ENCODE measurements around the gene CFAP52.
A peak's percentile ranks its signal among the peaks of the same experiment; 100 is the strongest.
"Not testable (repeated sequence)": the region's sequence is repeated elsewhere in the genome, so short reads cannot be mapped to it uniquely, and the experiment has no call there.

CFAP52 gene

DNA sequence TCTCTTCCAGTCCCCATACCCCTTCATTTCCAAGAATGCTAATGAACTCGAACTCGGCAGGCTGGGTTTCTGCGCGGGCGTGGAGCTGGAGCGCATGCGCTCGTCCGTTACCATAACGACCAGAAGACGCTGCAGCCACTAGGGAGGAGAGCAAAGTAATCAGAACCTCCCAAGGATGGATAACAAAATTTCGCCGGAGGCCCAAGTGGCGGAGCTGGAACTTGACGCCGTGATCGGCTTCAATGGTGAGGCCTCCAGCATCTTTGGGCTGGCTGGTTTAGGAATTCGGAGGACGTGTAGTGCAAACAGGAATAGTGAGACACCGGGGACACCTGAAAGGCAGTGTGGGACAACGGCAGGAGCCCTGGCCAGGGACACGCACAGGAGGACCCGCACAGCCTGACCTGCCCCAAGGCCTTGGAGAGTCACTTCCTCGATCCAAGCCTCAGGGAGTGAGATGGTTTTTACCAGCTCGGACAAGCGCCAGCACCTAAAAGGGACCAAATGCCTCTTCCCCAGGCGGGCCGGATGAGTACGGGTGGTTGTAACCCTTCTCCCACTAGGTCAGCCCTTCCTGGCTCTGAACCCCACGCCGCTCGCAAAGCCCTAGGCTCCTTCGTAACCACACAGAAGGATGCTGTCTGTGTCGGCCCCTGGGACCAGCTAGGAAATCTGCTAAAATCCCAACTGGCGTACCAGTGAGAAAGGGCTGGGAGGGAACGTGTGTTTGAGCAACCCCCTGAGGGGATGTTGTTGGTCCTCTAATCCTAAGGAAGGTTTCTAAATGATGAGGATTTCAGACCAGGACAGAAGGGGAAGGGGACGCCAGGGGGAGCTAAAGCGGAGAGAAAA is at the start of gene CFAP52:
Gene CFAP52 (plus strand): TSS at position 122 of the 852 bp plus-strand sequence. CDS start 54 bp downstream, at position 176.
- peak; percentile 61 for DNase-seq (ENCODE audit: low read depth)

- no peak for DNase-seq (ENCODE audit: low read depth)
Measured at GRCh38 chr17:9527788-9528187, 48.7 kb upstream of the CFAP52 start.

- no peak for DNase-seq (ENCODE audit: low read depth)
Measured at GRCh38 chr17:9529033-9529700, 47.3 kb upstream of the CFAP52 start.

DNA sequence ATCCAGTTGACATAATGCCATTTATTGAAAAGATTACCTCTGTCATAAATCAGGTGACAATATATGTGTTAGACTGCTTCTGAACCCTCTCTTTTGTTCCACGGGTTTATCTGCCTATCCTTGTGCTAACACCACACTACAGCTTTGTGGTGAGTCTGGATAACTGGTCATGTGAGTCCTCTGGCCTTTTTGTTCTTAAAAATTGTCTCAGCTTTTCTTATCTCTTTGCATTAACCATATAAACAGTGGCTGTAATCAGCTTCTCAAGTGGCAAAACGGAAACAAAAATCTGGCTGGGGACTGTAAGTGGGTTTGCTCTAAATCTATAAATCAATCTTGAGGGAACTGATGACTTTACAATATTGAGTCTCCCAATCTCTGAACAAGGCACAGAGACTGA is 45.4 kb upstream of the CFAP52 start:
- no peak for DNase-seq (ENCODE audit: low read depth)

DNA sequence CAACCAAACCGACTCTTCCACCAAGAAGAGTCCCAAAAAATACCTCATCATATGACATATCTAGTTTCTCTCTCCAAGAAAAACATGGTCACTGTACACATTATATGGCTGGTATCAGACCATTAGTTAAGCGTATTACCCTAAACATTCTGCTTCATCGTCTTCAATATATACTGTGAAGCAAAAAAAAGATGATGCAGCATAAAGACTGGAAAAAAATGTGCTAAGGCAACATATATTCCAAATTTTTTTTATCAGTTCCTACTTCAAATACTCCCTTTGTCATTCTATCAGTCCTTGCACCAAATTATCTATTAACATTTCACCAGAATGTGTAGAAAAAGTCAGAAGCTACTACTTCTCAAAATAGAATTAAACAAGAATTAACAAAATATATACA is 43.7 kb upstream of the CFAP52 start:
- DNase-seq (ENCODE audit: low read depth): no peak

GRCh38 chr17:9533441-9533840 is 43.0 kb upstream of the CFAP52 start:
- no peak for DNase-seq (ENCODE audit: low read depth)

DNA sequence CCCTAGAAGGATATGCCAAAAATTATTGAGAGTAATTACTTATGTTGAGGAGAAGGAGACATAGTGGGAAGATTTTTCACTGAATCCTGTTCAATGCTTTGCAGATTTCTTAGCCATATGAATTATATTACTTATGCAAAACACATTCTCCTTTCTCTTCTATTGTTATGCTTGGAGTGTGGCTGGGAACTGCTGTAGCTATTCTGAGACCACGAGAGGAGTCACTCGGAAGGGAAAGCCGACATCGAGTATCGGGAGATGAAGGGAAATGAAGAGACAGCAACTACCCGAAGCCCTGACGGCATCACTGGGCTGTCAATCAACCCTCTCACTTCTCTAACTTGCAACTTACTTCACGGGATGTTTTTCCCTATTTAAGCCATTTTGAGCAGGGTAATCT is 40.4 kb upstream of the CFAP52 start:
- DNase-seq (ENCODE audit: low read depth): no peak

GRCh38 chr17:9537177-9537776 is 39.2 kb upstream of the CFAP52 start:
- no peak for DNase-seq (ENCODE audit: low read depth)

DNA sequence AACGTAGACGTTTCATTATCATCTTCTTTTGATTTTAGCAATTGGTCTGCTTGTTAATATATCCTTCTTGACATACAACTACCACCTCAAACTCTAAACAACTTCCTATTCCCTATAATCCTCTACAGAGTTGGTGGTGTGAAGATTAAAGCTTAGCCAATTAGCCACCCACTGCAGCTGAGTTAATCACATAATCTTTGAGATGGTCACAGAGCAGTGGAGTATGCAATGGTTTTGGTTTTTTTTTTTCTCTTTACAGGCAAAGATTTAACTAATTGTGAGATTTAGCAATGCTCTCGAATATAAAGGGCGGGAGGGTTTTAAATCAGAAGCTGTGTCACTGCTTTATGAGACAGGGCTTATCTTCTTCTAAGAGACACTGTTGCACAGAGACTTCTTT is 37.8 kb upstream of the CFAP52 start:
- DNase-seq (ENCODE audit: low read depth): no peak

GRCh38 chr17:9541718-9542117 is 34.7 kb upstream of the CFAP52 start:
- no peak for DNase-seq (ENCODE audit: low read depth)

DNA sequence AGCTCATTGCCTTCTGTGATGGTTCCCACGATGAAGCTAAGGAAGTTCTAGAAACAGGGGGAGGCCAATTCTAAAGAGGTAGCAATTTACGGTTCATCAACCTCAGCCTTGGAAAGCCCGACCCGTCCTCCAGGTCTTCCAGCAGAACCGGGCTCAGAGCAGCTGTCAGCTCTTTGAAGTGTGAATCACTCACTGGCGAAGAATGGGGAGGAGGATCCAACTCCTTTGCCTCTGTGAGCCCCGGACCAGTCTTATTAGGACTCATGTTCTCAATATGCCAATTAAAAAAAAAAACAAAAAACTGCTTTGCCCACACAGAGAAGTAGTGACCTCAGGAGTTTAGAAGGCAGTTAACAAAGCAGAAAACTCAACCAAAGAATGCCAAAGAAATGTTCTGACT is 32.2 kb upstream of the CFAP52 start:
- DNase-seq (ENCODE audit: low read depth): no peak

DNA sequence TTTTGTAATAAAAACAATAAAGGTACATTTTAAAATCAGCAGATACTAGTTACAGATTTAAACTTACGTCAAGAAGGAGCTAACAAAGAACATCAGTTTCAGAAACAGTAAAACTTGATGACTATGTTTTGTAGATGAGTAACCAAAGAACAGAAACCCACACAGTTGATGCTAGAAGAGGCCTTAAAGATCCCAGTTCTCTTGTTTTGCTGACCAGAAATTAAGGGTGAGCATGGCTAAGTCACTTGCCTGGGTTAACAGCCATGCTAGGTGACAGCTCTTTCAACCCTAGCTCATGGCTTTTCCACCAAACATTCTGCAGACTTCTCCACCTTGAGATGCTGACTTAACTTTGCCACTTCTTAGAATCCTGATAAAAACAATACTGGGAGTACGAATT is 27.2 kb upstream of the CFAP52 start:
- DNase-seq (ENCODE audit: low read depth): no peak

GRCh38 chr17:9553181-9553580 is 23.3 kb upstream of the CFAP52 start:
- DNase-seq (ENCODE audit: low read depth): no peak

DNA sequence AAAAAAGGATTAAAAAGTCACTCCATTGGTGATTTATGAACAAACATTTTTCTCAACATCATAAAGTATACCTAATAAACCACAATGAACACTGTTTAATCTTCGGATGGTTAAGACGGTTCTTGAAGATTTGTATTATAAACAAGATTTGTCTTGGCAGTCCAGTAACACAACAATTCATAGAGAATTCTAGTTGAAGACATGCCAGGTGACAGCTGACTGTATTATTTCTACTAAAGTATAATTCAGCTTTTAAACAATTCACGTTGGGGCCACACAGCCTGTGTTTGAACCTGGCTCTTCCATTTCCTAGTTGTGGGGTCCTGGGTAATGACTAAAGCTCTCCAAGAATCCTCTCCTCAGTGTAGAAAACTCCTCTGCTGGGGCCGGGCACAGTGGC is 22.8 kb upstream of the CFAP52 start:
- DNase-seq (ENCODE audit: low read depth): no peak

- DNase-seq (ENCODE audit: low read depth): not testable (repeated sequence)
Measured at GRCh38 chr17:9554715-9555114, 21.7 kb upstream of the CFAP52 start.

DNA sequence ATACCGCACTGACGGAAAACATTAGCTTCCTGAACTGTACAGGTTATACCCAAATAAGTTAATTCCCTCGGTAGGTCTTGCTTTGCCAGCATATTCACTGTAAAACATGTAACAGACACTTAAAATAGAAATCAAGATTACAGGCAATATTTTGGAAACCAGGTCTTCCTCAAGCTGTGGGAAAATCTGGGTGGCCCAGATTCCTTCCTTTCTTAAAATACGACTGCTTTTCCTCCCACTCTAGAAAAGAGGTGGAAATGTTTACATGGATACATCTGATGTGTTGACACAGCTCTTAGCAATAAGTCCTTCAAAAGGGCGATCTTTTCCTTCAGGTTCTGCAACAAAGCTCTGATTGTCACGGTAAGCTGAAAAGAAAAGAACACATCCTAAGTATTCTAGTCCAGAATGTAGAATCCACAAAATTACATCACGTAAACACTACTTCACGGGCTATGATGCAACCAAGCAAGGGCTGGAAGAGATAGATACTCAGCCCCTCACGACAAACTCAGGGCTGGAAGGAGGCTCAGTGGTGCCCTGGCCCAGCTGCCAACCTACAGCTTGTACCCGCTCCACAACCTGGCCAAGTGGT is 19.2 kb upstream of the CFAP52 start:
- DNase-seq (ENCODE audit: low read depth): no peak

- DNase-seq (ENCODE audit: low read depth): no peak
Measured at GRCh38 chr17:9557857-9558256, 18.6 kb upstream of the CFAP52 start.

DNA sequence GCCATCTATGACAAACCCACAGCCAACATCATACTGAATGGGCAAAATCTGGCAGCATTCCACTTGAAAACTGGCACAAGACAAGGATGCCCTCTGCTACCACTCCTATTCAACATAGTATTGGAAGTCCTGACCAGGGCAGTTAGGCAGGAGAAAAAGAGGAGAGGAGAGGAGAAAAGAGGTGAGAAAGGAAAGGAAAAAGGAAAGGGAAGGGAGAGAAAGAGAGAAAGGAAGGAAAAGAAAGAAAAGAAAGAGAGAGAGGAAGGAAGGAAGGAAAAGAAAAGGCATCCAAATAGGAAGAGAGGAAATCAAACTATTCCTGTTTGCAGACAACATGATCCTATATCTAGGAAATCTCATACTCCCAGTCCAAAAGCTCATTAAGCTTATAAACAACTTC is 12.3 kb upstream of the CFAP52 start:
- DNase-seq (ENCODE audit: low read depth): no peak

GRCh38 chr17:9566067-9566466 is 10.4 kb upstream of the CFAP52 start:
- DNase-seq (ENCODE audit: low read depth): no peak

DNA sequence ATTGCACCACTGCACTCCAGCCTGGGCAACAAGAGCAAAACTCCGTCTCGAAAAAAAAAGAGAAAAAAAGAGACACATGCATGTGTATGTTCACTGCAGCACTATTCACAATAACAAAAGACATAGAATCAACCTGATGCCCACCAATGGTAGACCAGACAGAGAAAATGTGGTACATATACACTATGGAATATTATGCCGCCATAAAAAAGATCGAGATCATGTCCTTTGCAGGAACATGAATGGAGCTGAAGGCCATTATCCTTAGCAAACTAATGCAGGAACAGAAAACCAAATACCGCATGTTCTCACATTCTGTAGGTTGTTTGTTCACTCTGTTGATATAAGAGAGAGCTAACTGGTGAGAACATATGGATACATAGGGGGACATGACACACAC is 9.7 kb upstream of the CFAP52 start:
- not testable (repeated sequence) for DNase-seq (ENCODE audit: low read depth)

GRCh38 chr17:9568004-9568403 is 8.4 kb upstream of the CFAP52 start:
- no peak for DNase-seq (ENCODE audit: low read depth)

GRCh38 chr17:9568957-9569588 is 7.4 kb upstream of the CFAP52 start:
- DNase-seq (ENCODE audit: low read depth): no peak
